Measurements from ENCODE around the gene KIF3A. TPM values are rescaled to one million over a fixed set of nuclear protein-coding genes. Genes with fewer than 3 reads are reported as not detected.

KIF3A gene
- polyA plus RNA-seq, 1 of the 3 experiments (the other 2 are of a cell fraction) = 5.1 TPM

DNA sequence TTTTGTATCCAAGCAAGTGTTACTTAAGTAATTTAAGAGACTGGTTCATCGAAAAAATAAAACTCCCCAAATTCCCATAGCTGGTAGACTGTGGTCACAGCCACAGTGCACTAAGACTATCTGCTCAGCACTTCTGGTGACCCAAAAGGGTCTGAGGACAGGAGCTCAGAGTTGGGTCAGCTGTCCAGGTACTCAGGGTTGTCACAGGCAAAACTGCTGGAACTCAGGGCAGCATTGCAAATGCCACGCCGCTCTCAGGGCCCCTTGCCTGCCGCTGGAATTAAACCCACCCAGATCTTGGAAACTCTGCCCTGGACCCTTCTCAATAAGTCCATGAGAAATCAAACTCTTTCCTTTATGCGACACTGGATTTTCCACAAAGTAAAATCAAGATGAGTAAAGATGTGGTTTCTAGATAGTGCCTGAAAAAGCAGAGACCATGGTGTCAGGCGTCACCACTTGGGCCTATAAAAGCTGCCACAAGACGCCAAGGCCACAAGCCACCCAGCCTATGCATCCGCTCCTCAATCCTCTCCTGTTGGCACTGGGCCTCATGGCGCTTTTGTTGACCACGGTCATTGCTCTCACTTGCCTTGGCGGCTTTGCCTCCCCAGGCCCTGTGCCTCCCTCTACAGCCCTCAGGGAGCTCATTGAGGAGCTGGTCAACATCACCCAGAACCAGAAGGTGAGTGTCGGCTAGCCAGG is 79.5 kb downstream of the KIF3A start, which contains the start of gene IL13:
Gene IL13 (plus strand): TSS at position 498 of the 705 bp plus-strand sequence. CDS start 14 bp downstream, at position 512.
- no peaks in the 10 kb centered on the region for H3K79me2 ChIP-seq (ENCODE audit: insufficient read depth)
- DNase-seq = no peak
- H3K9me3 ChIP-seq = no peaks in the 10 kb centered on the region
- no peaks in the 10 kb centered on the region for H3F3A ChIP-seq (replicated peaks; ENCODE audit: insufficient read depth)
- CTCF ChIA-PET = interaction anchor here (0.6 to 1.5 kb wide), 2 partner anchors 10 to 74 kb away, joined by 3 read pairs; no protein-coding TSS in a partner anchor
- no peaks in the 10 kb centered on the region for H3K9me2 ChIP-seq
- H3K27ac ChIP-seq (ENCODE audit: low read depth in 2 of 2, low read length in 1 of 2) = no peak within 1 kb of the TSS
- H3K4me1 ChIP-seq (ENCODE audit: control insufficient read depth in 1 of 2, insufficient read depth in 2 of 2, low read depth in 1 of 2, low read length in 1 of 2) = peaks cover 0 to 9% of the 10 kb centered on the region in 2 experiments; a peak in 1 of 4 replicates
- H3K27me3 ChIP-seq (ENCODE audit: insufficient read depth) = no peaks in the 10 kb centered on the region
- no peak within 1 kb of the TSS for H2AFZ ChIP-seq (ENCODE audit: low read depth)
- no peaks in the 10 kb centered on the region for H4K20me1 ChIP-seq (ENCODE audit: insufficient read depth)
- 97% methylated on average over 11 of the region's 12 CpGs for WGBS (ENCODE audit: low lambda C conversion rate)
- H3K9ac ChIP-seq = no peak within 1 kb of the TSS
- H3K36me3 ChIP-seq (replicated peaks in 1 of 2; ENCODE audit: control insufficient read depth in 1 of 2, insufficient read depth in 2 of 2, low read length in 1 of 2) = no peaks in the 10 kb centered on the region
- POLR2A ChIA-PET = interaction anchor here (0.6 kb wide), 1 partner anchor 18 kb away, joined by 5 read pairs; no protein-coding TSS in a partner anchor
- TF ChIP-seq, protein P1, sequence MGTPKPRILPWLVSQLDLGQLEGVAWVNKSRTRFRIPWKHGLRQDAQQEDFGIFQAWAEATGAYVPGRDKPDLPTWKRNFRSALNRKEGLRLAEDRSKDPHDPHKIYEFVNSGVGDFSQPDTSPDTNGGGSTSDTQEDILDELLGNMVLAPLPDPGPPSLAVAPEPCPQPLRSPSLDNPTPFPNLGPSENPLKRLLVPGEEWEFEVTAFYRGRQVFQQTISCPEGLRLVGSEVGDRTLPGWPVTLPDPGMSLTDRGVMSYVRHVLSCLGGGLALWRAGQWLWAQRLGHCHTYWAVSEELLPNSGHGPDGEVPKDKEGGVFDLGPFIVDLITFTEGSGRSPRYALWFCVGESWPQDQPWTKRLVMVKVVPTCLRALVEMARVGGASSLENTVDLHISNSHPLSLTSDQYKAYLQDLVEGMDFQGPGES (IDR thresholded peaks at IDR 0.05; ENCODE audit: low read depth, low read length) = no peak
- TF ChIP-seq CHD2 (IDR thresholded peaks at IDR 0.05; ENCODE audit: low read length, partially characterized antibody) (no peak), TCF12 (IDR thresholded peaks at IDR 0.05) (no peak), EP300 (IDR thresholded peaks at IDR 0.05; ENCODE audit: borderline replicate concordance in 1 of 2, low read depth in 1 of 2, low read length in 1 of 2) (no peak), RAD21 (IDR thresholded peaks at IDR 0.05; ENCODE audit: low read length) (no peak)
- TF ChIP-seq, protein P2, sequence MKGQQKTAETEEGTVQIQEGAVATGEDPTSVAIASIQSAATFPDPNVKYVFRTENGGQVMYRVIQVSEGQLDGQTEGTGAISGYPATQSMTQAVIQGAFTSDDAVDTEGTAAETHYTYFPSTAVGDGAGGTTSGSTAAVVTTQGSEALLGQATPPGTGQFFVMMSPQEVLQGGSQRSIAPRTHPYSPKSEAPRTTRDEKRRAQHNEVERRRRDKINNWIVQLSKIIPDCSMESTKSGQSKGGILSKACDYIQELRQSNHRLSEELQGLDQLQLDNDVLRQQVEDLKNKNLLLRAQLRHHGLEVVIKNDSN (IDR thresholded peaks at IDR 0.05; ENCODE audit: borderline replicate concordance, low read depth) = no peak
- TF ChIP-seq, protein P3, sequence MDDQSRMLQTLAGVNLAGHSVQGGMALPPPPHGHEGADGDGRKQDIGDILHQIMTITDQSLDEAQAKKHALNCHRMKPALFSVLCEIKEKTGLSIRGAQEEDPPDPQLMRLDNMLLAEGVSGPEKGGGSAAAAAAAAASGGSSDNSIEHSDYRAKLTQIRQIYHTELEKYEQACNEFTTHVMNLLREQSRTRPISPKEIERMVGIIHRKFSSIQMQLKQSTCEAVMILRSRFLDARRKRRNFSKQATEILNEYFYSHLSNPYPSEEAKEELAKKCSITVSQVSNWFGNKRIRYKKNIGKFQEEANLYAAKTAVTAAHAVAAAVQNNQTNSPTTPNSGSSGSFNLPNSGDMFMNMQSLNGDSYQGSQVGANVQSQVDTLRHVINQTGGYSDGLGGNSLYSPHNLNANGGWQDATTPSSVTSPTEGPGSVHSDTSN (IDR thresholded peaks at IDR 0.05) = no peak
- no peak within 1 kb of the TSS for H3K4me3 ChIP-seq (ENCODE audit: low read depth in 2 of 2, low read length in 1 of 2)
- no peak within 1 kb of the TSS for H3K4me2 ChIP-seq

DNA sequence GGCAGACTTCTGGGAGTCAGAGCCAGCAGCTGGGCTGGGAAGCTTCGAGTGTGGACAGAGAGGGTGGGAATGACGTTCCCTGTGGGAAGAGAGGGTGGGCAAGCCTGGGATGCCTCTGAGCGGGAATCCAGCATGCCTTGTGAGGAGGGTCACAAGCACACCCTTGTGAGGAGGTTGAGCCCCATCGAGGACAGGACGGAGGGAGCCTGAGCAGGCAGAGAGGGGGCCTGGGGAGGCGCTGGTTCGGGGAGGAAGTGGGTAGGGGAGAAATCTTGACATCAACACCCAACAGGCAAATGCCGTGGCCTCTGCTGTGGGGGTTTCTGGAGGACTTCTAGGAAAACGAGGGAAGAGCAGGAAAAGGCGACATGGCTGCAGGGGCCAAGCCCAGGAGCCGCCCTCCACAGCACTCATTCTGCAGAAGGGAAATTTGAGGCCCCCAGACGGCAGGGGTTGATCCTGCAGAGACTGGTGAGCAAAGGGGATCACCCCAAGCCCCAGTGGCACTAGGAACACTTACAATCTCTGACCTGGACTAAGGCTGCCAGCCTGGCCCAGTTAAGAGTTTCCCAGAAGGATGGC is 80.5 kb downstream of the KIF3A start:
- H3K9ac ChIP-seq = no peak overlapping the region
- H4K20me1 ChIP-seq (ENCODE audit: insufficient read depth) = no peaks in the 10 kb centered on the region
- peak overlapping the region; percentile 57; the same call in 1 of the 2 replicates for H3K4me2 ChIP-seq
- H3K9me2 ChIP-seq = no peaks in the 10 kb centered on the region
- no peak for DNase-seq
- ChIA-PET CTCF (interaction anchor here (1.1 to 1.5 kb wide), 2 partner anchors 9 to 164 kb away, joined by 3 to 4 read pairs; no protein-coding TSS in a partner anchor), POLR2A (no interaction called here)
- peaks cover 0 to 9% of the 10 kb centered on the region in 2 experiments; a peak in 1 of 4 replicates for H3K4me1 ChIP-seq (ENCODE audit: control insufficient read depth in 1 of 2, insufficient read depth in 2 of 2, low read depth in 1 of 2, low read length in 1 of 2)
- no peak overlapping the region for H3K4me3 ChIP-seq (ENCODE audit: low read depth in 2 of 2, low read length in 1 of 2)
- H3F3A ChIP-seq (replicated peaks; ENCODE audit: insufficient read depth) = no peaks in the 10 kb centered on the region
- H3K27ac ChIP-seq (ENCODE audit: low read depth in 2 of 2, low read length in 1 of 2) = no peak overlapping the region
- H2AFZ ChIP-seq (ENCODE audit: low read depth) = peak overlapping the region; percentile 82; the same call in 1 of the 2 replicates
- no peaks in the 10 kb centered on the region for H3K36me3 ChIP-seq (replicated peaks in 1 of 2; ENCODE audit: control insufficient read depth in 1 of 2, insufficient read depth in 2 of 2, low read length in 1 of 2)
- TF ChIP-seq TAF1 (IDR thresholded peaks at IDR 0.05; ENCODE audit: borderline replicate concordance, low read depth, low read length) = no peak
- no peak for TF ChIP-seq FOXJ3 (CRISPR knock-in tag; IDR thresholded peaks at IDR 0.05)
- TF ChIP-seq, protein P1 (IDR thresholded peaks at IDR 0.05; ENCODE audit: low read depth, low read length) = no peak
- no peak for TF ChIP-seq TEAD4 (IDR thresholded peaks at IDR 0.05; ENCODE audit: borderline replicate concordance, insufficient read depth)
- TF ChIP-seq, protein P3 (IDR thresholded peaks at IDR 0.05) = no peak
- TF ChIP-seq, protein P4, sequence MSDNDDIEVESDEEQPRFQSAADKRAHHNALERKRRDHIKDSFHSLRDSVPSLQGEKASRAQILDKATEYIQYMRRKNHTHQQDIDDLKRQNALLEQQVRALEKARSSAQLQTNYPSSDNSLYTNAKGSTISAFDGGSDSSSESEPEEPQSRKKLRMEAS (IDR thresholded peaks at IDR 0.05; ENCODE audit: low read depth) = no peak
- no peak for TF ChIP-seq TCF12 (IDR thresholded peaks at IDR 0.05)
- no peak for TF ChIP-seq EP300 (IDR thresholded peaks at IDR 0.05; ENCODE audit: borderline replicate concordance in 1 of 2, low read depth in 1 of 2, low read length in 1 of 2)
- no peak for TF ChIP-seq SMC3 (IDR thresholded peaks at IDR 0.05; ENCODE audit: low read depth, low read length)
- no peak for TF ChIP-seq RCOR1 (IDR thresholded peaks at IDR 0.05; ENCODE audit: low read length)
- no peak for TF ChIP-seq YY1 (IDR thresholded peaks at IDR 0.05; ENCODE audit: low read depth)
- no peak for TF ChIP-seq MEF2A (IDR thresholded peaks at IDR 0.05; ENCODE audit: borderline replicate concordance, low read depth)
- TF ChIP-seq MXI1 (IDR thresholded peaks at IDR 0.05; ENCODE audit: low read depth, low read length) = no peak
- TF ChIP-seq FOSL2 (IDR thresholded peaks at IDR 0.05; ENCODE audit: borderline replicate concordance, low read depth) = no peak
- TF ChIP-seq NFIC (IDR thresholded peaks at IDR 0.05; ENCODE audit: borderline replicate concordance) = no peak
- no peak for TF ChIP-seq EZH2phosphoT487 (IDR thresholded peaks at IDR 0.05; ENCODE audit: borderline replicate concordance, low read depth)
- no peaks in the 10 kb centered on the region for H3K79me2 ChIP-seq (ENCODE audit: insufficient read depth)
- no peaks in the 10 kb centered on the region for H3K9me3 ChIP-seq
- H3K27me3 ChIP-seq (ENCODE audit: insufficient read depth) = no peaks in the 10 kb centered on the region
- WGBS (ENCODE audit: low lambda C conversion rate) = 93% methylated on average over 12 of the region's 12 CpGs

Data from SK-N-SH (cell line).